Glomerular visceral epithelial cell (primary cell): Measurements from ENCODE around the gene ADIPOR2.
"Not testable (repeated sequence)": the region's sequence is repeated elsewhere in the genome, so short reads cannot be mapped to it uniquely, and the experiment has no call there.

Experiments used
- DNase-seq: peaks from one replicate; pipeline ENCODE4 v3.0.0-alpha.2; 2016; ENCODE audit errors: extremely low spot score

ADIPOR2 gene

GRCh38 chr12:1812650-1813302 is 121.9 kb downstream of the ADIPOR2 start:
- DNase-seq: no peak

DNA sequence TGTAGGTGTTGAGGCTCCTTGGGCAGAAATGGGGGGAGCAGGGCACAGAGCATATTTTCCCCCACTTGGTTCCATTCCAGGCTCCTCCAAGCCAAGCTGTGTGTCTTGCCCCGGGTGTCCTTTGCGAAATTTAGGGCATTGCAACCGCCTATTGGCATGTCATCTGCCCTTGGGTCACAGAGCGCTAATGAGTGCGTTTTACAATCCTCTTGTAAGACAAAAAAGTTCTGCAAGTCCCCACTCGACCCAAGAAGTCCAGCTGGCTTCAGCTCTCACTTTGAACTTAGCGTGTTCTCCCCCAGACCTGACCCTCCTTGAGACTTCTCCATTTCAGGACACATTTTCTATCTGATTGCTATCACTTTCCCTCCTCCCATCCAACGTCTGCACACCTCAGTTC is 123.4 kb downstream of the ADIPOR2 start:
- no peak for DNase-seq

DNA sequence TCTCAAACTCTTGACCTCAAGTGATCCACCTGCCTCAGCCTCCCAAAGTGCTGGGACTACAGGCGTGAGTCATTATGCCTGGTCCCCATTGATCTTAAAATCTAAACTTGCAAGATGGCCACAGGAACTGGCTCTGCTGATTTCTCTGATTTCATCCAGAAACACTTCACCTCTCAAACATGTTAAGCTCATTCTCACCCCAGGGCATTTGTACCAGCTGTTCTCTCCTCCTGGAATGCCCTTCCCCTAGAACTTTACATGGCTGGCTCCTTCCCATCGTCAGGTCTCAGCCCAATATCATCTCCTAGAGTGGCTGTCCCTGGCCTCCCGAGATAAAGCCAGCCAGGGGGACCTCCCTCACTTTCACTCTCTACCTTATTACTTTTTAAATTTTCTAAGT is 124.2 kb downstream of the ADIPOR2 start:
- no peak for DNase-seq

DNA sequence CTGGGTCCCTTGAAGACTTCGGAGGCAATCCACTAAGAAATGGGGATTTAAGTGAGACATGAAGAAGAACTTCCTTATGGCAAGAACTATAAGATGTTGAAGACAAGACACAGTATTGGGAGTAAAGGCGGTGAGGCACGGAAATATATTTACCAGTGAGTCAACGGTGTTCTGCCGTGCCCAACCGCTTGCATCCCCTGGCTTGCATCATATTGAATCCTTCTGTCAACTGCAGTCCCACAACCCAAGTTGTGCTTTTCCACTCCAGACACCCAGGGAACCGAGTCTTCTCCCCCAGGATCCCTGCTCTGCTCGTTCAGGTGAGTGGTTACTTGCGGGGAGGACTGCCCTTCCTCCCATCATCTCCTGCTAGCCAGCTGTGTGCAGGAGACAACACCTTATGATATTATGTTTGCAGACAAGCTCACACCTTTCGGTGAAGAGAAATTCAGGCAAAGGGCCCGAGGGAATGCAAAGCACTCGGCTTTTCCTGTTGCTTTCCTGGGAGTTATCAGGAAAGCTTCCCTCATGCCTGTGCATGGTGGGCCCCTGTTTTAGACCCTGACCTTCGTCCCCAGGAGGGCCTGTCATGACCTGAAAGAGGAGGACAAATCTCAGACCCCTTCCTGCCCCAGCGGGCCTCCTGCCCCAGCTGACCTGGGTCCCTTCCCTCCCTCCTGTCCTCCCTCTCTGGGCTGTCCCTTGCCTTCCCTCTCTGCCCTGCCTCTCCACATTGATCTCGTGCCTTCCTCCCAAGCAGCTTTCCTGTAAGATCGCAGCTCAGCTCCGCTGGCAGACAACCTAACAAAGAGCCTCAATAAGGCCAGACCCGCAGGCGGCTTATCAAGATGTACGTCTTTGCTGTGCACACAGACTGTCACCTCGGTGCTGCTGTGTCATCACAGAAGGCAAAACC is 125.2 kb downstream of the ADIPOR2 start:
- no peak for DNase-seq

DNA sequence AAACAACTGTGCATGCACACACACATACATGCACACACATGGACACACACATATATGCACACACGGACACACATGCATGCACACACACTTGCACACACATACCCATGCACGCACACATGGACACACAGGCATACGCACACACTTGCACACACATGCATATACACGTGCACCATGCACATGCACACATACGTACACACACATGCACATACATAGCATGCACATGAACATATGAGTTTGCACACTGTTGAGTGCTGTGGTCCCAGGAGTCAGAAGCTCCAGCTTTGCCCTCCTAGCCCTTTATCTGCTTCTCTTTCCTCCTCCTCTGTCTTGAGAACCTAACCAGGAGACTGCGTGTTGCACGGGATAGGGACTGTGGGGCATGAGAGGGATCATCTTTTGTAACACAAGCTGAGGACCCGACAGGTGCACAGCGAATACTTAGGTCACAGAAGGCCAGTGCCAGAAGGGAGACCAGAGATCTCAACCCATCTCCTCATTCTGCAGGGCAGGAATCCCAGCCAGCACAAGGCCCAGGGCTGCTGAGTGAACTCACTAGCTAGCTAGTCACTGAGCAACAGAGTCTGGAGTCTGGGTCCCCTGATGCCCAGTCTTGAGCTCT is 126.0 kb downstream of the ADIPOR2 start:
- no peak for DNase-seq

DNA sequence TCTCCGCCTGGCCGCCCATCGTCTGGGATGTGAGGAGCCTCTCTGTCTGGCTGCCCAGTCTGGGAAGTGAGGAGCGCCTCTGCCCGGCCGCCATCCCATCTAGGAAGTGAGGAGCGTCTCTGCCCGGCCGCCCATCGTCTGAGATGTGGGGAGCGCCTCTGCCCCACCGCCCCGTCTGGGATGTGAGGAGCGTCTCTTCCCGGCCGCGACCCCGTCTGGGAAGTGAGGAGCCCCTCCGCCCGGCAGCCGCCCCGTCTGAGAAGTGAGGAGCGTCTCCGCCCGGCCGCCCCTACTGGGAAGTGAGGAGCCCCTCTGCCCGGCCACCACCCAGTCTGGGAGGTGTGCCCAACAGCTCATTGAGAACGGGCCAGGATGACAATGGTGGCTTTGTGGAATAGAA is 127.1 kb downstream of the ADIPOR2 start:
- not testable (repeated sequence) for DNase-seq

- DNase-seq: no peak
Observed at GRCh38 chr12:1819050-1819449, 128.2 kb downstream of the ADIPOR2 start.

GRCh38 chr12:1819571-1819970 is 128.7 kb downstream of the ADIPOR2 start:
- no peak for DNase-seq

- DNase-seq: no peak
Observed at GRCh38 chr12:1820191-1820895, 129.5 kb downstream of the ADIPOR2 start, which contains the start of gene LRTM2. LRTM2 (plus strand) TSS chr12:1820565; CDS start chr12:1828149, 7,584 bp downstream.

GRCh38 chr12:1820896-1821291 is 130.0 kb downstream of the ADIPOR2 start:
- DNase-seq: no peak

DNA sequence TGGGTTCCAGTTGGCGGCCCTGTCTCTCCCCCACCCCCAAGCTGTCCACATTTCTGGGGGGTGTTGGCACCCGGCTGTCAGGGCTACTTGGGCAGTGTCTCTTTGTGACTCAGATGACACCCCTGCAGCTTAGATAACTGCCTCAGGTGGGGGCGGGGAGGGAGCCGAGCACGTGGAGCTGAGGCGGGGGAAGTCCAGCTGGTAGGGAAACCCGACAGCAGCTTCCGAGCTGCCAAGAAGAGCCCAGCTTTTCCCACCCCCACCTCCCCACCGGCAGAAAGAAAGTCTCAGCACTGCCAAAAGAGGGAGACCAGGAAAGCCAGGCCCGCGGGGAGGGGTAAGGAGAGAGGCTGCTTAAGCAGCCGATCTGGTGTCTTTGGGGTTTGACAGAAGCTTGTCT is 130.9 kb downstream of the ADIPOR2 start:
- DNase-seq: no peak

GRCh38 chr12:1822699-1823098 is 131.8 kb downstream of the ADIPOR2 start:
- no peak for DNase-seq

GRCh38 chr12:1823237-1823636 is 132.4 kb downstream of the ADIPOR2 start:
- DNase-seq: no peak

GRCh38 chr12:1825382-1826102 is 134.7 kb downstream of the ADIPOR2 start:
- DNase-seq: no peak

DNA sequence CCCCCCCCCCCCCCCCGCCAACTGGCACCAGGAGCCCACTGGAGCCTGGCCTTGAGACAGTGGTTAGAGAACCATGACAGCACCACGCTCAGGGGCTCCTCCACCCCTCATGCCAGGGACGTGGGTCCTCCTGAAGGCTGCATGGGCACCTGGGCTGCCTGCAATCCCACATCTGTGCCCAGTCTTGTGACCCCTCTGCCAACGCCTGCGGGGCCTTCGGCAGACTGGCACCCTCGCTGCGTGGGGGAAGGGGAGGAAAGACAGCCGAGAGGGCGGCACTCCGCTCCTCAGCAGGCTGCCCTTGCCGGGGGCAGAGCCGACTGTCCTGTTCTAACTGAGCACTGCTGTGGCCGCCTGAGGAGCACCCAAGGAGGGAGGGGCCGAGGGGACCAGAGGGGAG is 135.5 kb downstream of the ADIPOR2 start:
- no peak for DNase-seq

- no peak for DNase-seq
Observed at GRCh38 chr12:1826867-1827705, 136.2 kb downstream of the ADIPOR2 start.

GRCh38 chr12:1827826-1828805 is 137.2 kb downstream of the ADIPOR2 start:
- DNase-seq: no peak

DNA sequence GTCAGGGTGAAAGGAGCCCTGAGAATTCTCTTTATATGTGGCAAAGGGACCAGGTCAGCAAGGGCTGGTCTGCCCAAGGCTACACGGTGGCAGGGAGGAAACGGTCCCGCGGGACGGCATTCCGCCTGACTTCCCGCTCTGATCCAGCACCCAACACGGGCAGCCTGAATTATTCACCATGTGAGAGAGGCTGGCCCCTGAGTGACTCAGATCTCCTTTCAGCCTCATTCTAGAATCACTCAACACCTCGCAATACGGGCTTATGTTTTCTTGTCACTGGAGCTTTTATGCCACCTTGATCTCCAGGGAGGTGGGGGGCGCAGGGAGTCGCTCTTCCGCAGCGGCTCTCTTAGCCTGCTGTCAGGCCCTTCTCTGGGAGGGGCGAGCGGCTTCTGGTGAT is 138.0 kb downstream of the ADIPOR2 start:
- DNase-seq: peak; percentile 33

GRCh38 chr12:1829306-1829900 is 138.5 kb downstream of the ADIPOR2 start:
- DNase-seq: no peak
